ENCODE data around the gene TMEM237. TPM values are rescaled to one million over a fixed set of nuclear protein-coding genes. Genes with fewer than 3 reads are reported as not detected.

The TMEM237 gene
- polyA plus RNA-seq, 1 of the 3 experiments (the other 2 are of a cell fraction) = 67.2 TPM

GRCh38 chr2:201669865-201670264, 26.6 kb upstream of the TMEM237 start:
- peaks cover 6% of the 10 kb centered on the region for H3F3A ChIP-seq (replicated peaks; ENCODE audit: insufficient read depth)
- H3K27me3 ChIP-seq (ENCODE audit: insufficient read depth) = no peaks in the 10 kb centered on the region
- no peaks in the 10 kb centered on the region for H3K9me2 ChIP-seq
- no peak overlapping the region for H3K4me2 ChIP-seq
- H3K4me3 ChIP-seq (ENCODE audit: low read depth in 2 of 2, low read length in 1 of 2) = no peak overlapping the region
- 97% methylated on average over 1 of the region's 1 CpG for WGBS (ENCODE audit: low lambda C conversion rate)
- H3K79me2 ChIP-seq (ENCODE audit: insufficient read depth) = no peaks in the 10 kb centered on the region
- H3K9me3 ChIP-seq = no peaks in the 10 kb centered on the region
- POLR2A ChIA-PET = no interaction called here
- H3K9ac ChIP-seq = no peak overlapping the region
- DNase-seq = no peak
- peaks cover 0 to 3% of the 10 kb centered on the region in 2 experiments; a peak in 1 of 4 replicates for H3K4me1 ChIP-seq (ENCODE audit: control insufficient read depth in 1 of 2, insufficient read depth in 2 of 2, low read depth in 1 of 2, low read length in 1 of 2)
- H3K27ac ChIP-seq (ENCODE audit: low read depth in 2 of 2, low read length in 1 of 2) = no peak overlapping the region
- H4K20me1 ChIP-seq (ENCODE audit: insufficient read depth) = no peaks in the 10 kb centered on the region
- no peak for TF ChIP-seq SMC3 (IDR thresholded peaks at IDR 0.05; ENCODE audit: low read depth, low read length)
- no peak for TF ChIP-seq IRF3 (IDR thresholded peaks at IDR 0.05; ENCODE audit: low read depth, low read length)
- no peak for TF ChIP-seq FOXJ3 (CRISPR knock-in tag; IDR thresholded peaks at IDR 0.05)
- no peak for TF ChIP-seq TCF12 (IDR thresholded peaks at IDR 0.05)
- no peak for TF ChIP-seq EZH2phosphoT487 (IDR thresholded peaks at IDR 0.05; ENCODE audit: borderline replicate concordance, low read depth)
- no peak for TF ChIP-seq RAD21 (IDR thresholded peaks at IDR 0.05; ENCODE audit: low read length)
- TF ChIP-seq USF2 (IDR thresholded peaks at IDR 0.05; ENCODE audit: borderline replicate concordance, low read depth, low read length) = no peak
- TF ChIP-seq ZBTB33 (IDR thresholded peaks at IDR 0.05; ENCODE audit: borderline replicate concordance, low read depth) = no peak
- TF ChIP-seq EP300 (IDR thresholded peaks at IDR 0.05; ENCODE audit: borderline replicate concordance in 1 of 2, low read depth in 1 of 2, low read length in 1 of 2) = no peak
- no peak for TF ChIP-seq PBX3 (IDR thresholded peaks at IDR 0.05)
- no peak for TF ChIP-seq FOXM1 (IDR thresholded peaks at IDR 0.05; ENCODE audit: low read depth)
- TF ChIP-seq ELF1 (IDR thresholded peaks at IDR 0.05) = no peak
- TF ChIP-seq JUND (IDR thresholded peaks at IDR 0.05) = no peak
- no peak for TF ChIP-seq MXI1 (IDR thresholded peaks at IDR 0.05; ENCODE audit: low read depth, low read length)
- TF ChIP-seq RXRA (IDR thresholded peaks at IDR 0.05; ENCODE audit: borderline replicate concordance, low read depth) = no peak
- no peak for TF ChIP-seq CTCF (IDR thresholded peaks at IDR 0.05)
- no peak for TF ChIP-seq REST (IDR thresholded peaks at IDR 0.05; ENCODE audit: low read depth, low read length)
- H3K36me3 ChIP-seq (replicated peaks in 1 of 2; ENCODE audit: control insufficient read depth in 1 of 2, insufficient read depth in 2 of 2, low read length in 1 of 2) = peaks cover 0 to 4% of the 10 kb centered on the region in 2 experiments
- no peak overlapping the region for H2AFZ ChIP-seq (ENCODE audit: low read depth)
- CTCF ChIA-PET = no interaction called here

All from SK-N-SH (cell line).